Subcutaneous abdominal adipose tissue (tissue), 5 donors: Measurements from ENCODE around the gene ANO2.
"Not testable (repeated sequence)": the region's sequence is repeated elsewhere in the genome, so short reads cannot be mapped to it uniquely, and the experiment has no call there.

ENCODE experiments used
- H3K27ac ChIP-seq: one replicate; pipeline ENCODE4 v1.7.0; 2013; ENCODE audit warnings: low read depth, mild to moderate bottlenecking, inconsistent platforms, low read length, moderate library complexity
- H3K27me3 ChIP-seq, 5 donors: one replicate each; pipeline ENCODE4 v1.7.0; 2013; ENCODE audit warnings: low read length in 5 of 5, inconsistent platforms in 1 of 5; ENCODE audit not compliant: control insufficient read depth in 5 of 5, insufficient read depth in 4 of 5
- H3K36me3 ChIP-seq, 5 donors: one replicate each; pipeline ENCODE4 v1.7.0; 2013; ENCODE audit warnings: low read length in 5 of 5; ENCODE audit not compliant: control insufficient read depth in 5 of 5, insufficient read depth in 5 of 5
- H3K4me1 ChIP-seq, 5 donors: one replicate each; pipeline ENCODE4 v1.7.0; 2013; ENCODE audit warnings: low read length in 5 of 5, mild to moderate bottlenecking in 3 of 5, moderate library complexity in 1 of 5; ENCODE audit not compliant: control insufficient read depth in 5 of 5, insufficient read depth in 5 of 5
- H3K4me3 ChIP-seq, 5 donors: one replicate each; pipeline ENCODE4 v1.7.0; 2013; ENCODE audit warnings: low read length in 5 of 5, low read depth in 1 of 5
- H3K9ac ChIP-seq, 5 donors: one replicate each; pipeline ENCODE4 v1.7.0; 2013; ENCODE audit warnings: low read length in 5 of 5, mild to moderate bottlenecking in 4 of 5, moderate library complexity in 3 of 5
- H3K9me3 ChIP-seq, 5 donors: one replicate each; pipeline ENCODE4 v1.7.0; 2013; ENCODE audit warnings: low read length in 5 of 5; ENCODE audit not compliant: control insufficient read depth in 5 of 5
- donor health status: healthy.
- donor health status: healthy.
- donor health status: healthy.
- donor health status: healthy.
- donor health status: healthy.

ANO2 gene

GRCh38 chr12:5864301-5864700, 80.8 kb downstream of the ANO2 start:
- Histone ChIP-seq H3K4me1 (peaks cover 0 to 4% (median 0%) of the 10 kb centered on the region in 5 donors), H3K9me3 (peaks cover 0 to 6% (median 0%) of the 10 kb centered on the region in 5 donors), H3K27ac (no peak overlapping the region), H3K9ac (no peak overlapping the region), H3K4me3 (no peak overlapping the region), H3K36me3 (peaks cover 0 to 3% (median 0%) of the 10 kb centered on the region in 5 donors), H3K27me3 (peaks cover 0 to 13% (median 4%) of the 10 kb centered on the region in 5 donors)

- H3K27ac ChIP-seq = no peak overlapping the region
- peaks cover 0 to 14% (median 0%) of the 10 kb centered on the region in 5 donors for H3K27me3 ChIP-seq
- peaks cover 0 to 3% (median 0%) of the 10 kb centered on the region in 5 donors for H3K36me3 ChIP-seq
- H3K4me3 ChIP-seq = no peak overlapping the region
- no peaks in the 10 kb centered on the region for H3K4me1 ChIP-seq
- peaks cover 0 to 6% (median 0%) of the 10 kb centered on the region in 5 donors for H3K9me3 ChIP-seq
- no peak overlapping the region for H3K9ac ChIP-seq
Measured at GRCh38 chr12:5861416-5861815, 83.6 kb downstream of the ANO2 start.

- peaks cover 0 to 9% (median 0%) of the 10 kb centered on the region in 5 donors for H3K27me3 ChIP-seq
- peaks cover 0 to 16% (median 0%) of the 10 kb centered on the region in 5 donors for H3K36me3 ChIP-seq
- H3K27ac ChIP-seq = no peak overlapping the region
- H3K4me3 ChIP-seq = no peak overlapping the region
- H3K4me1 ChIP-seq = no peaks in the 10 kb centered on the region
- no peak overlapping the region for H3K9ac ChIP-seq
- H3K9me3 ChIP-seq = no peaks in the 10 kb centered on the region
Measured at GRCh38 chr12:5856692-5857091, 88.4 kb downstream of the ANO2 start.

GRCh38 chr12:5846950-5847349, 98.1 kb downstream of the ANO2 start:
- Histone ChIP-seq H3K36me3 (peaks cover 0 to 26% (median 6%) of the 10 kb centered on the region in 5 donors), H3K9ac (no peak overlapping the region), H3K4me1 (no peaks in the 10 kb centered on the region), H3K9me3 (peaks cover 0 to 10% (median 6%) of the 10 kb centered on the region in 5 donors), H3K4me3 (no peak overlapping the region), H3K27me3 (peaks cover 0 to 10% (median 0%) of the 10 kb centered on the region in 5 donors), H3K27ac (no peak overlapping the region)

DNA sequence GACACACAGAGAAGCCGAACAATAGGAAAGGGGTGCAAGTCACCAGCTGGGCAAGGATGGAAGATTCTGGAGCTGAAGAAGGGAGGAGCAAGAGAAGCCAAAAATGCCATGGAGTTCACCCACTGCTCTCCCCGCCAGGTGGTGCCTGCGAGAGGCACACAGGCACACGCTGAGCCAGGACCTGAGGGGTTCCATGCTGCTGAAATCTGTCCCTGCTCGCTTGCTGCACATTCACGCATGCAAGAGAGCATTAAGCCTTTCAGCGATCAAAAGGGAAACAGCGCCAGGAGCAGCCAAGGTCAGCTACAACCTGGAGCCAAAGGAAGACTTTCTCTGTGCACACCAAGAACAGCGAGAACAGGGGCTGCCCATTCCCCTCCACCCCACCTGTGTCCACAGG, 104.1 kb downstream of the ANO2 start:
- Histone ChIP-seq H3K27ac (no peak overlapping the region), H3K4me1 (no peaks in the 10 kb centered on the region), H3K4me3 (no peak overlapping the region), H3K36me3 (peaks cover 0 to 10% (median 0%) of the 10 kb centered on the region in 5 donors), H3K9me3 (no peaks in the 10 kb centered on the region), H3K9ac (no peak overlapping the region), H3K27me3 (peaks cover 0 to 2% (median 0%) of the 10 kb centered on the region in 5 donors)

- Histone ChIP-seq H3K4me3 (no peak overlapping the region), H3K27ac (no peak overlapping the region), H3K27me3 (peaks cover 0 to 5% (median 0%) of the 10 kb centered on the region in 5 donors), H3K9me3 (no peaks in the 10 kb centered on the region), H3K9ac (no peak overlapping the region), H3K36me3 (peaks cover 0 to 32% (median 15%) of the 10 kb centered on the region in 5 donors), H3K4me1 (no peaks in the 10 kb centered on the region)
Measured at GRCh38 chr12:5830111-5830510, 114.9 kb downstream of the ANO2 start.

DNA sequence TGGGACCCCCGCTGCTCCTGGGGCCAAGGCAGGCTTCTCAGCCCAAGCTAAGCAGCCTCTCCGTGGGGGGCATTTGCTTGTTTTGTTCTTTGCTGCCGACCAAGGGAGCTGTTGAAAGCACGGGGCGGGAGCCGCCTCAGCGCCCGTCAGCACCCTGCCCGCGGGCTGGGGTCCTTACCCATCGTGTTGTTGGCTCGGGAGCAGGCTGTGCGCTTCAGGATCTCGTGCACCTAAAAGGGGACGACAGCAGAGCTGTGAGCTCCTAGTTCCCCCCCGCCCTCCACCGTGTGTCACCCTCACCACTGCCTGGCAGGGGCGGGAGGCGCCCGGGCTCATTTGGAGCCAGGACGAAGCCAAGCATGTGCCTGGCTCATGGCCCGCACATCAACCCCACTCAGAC, 117.5 kb downstream of the ANO2 start:
- no peaks in the 10 kb centered on the region for H3K4me1 ChIP-seq
- peaks cover 0 to 32% (median 15%) of the 10 kb centered on the region in 5 donors for H3K36me3 ChIP-seq
- H3K4me3 ChIP-seq = no peak overlapping the region
- no peak overlapping the region for H3K27ac ChIP-seq
- H3K27me3 ChIP-seq = peaks cover 0 to 5% (median 0%) of the 10 kb centered on the region in 5 donors
- no peak overlapping the region for H3K9ac ChIP-seq
- peaks cover 0 to 9% (median 7%) of the 10 kb centered on the region in 5 donors for H3K9me3 ChIP-seq

GRCh38 chr12:5825761-5826160, 119.3 kb downstream of the ANO2 start:
- H3K9me3 ChIP-seq = peaks cover 0 to 13% (median 9%) of the 10 kb centered on the region in 5 donors
- H3K9ac ChIP-seq, H3K27ac ChIP-seq, H3K4me1 ChIP-seq, H3K27me3 ChIP-seq, H3K4me3 ChIP-seq: not testable (repeated sequence)
- H3K36me3 ChIP-seq = peaks cover 0 to 18% (median 10%) of the 10 kb centered on the region in 5 donors

- H3K4me3 ChIP-seq = not testable (repeated sequence)
Measured at GRCh38 chr12:5818877-5819276, 126.2 kb downstream of the ANO2 start.

DNA sequence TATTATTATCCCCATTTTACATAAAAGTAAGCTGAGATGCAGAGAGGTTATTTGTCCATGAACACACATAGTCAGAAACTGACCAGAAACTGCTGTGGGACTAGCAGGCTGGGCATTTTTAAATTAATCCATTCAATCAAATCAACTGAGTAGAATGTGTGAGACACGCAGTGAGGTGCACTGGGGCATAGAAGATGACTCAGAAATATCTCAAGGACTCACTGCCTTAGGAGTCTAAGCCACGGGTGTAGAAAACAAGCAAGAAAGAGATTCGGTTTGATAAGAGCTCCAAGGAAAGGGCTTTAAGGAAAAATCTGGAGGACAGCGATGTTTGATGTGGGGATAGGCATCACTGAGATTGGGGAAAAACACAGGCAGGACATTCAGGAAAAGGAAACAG, 127.8 kb downstream of the ANO2 start:
- Histone ChIP-seq H3K27me3 (peaks cover 0 to 5% (median 0%) of the 10 kb centered on the region in 5 donors), H3K4me3 (no peak overlapping the region), H3K9me3 (peaks cover 0 to 27% (median 20%) of the 10 kb centered on the region in 5 donors), H3K36me3 (no peaks in the 10 kb centered on the region), H3K4me1 (no peaks in the 10 kb centered on the region), H3K9ac (no peak overlapping the region), H3K27ac (no peak overlapping the region)

More at GRCh38 chr12:5818877-5819276, 126.2 kb downstream of the ANO2 start:
- H3K4me1 ChIP-seq, H3K27ac ChIP-seq, H3K36me3 ChIP-seq, H3K9ac ChIP-seq, H3K27me3 ChIP-seq: not testable (repeated sequence)
- peaks cover 0 to 34% (median 26%) of the 10 kb centered on the region in 5 donors for H3K9me3 ChIP-seq
